Liver (tissue), 9 donors: ENCODE data around the gene PEX5. TPM values are rescaled to one million over a fixed set of nuclear protein-coding genes. Genes with fewer than 3 reads are reported as not detected.

ENCODE experiments used
- DNase-seq: peaks from one replicate; pipeline ENCODE4 v3.0.0-alpha.2; 2017; ENCODE audit warnings: low spot score
- H3K27ac ChIP-seq, 2 donors: one replicate each; pipeline ENCODE4 v1.7.0; 2013; ENCODE audit warnings: inconsistent platforms in 2 of 2, low read length in 2 of 2, control low read depth in 1 of 2, low read depth in 1 of 2, mild to moderate bottlenecking in 1 of 2
- H3K27me3 ChIP-seq, 4 donors: one replicate each; pipeline versions ENCODE4 v1.6.1 to v1.7.0; 2013; ENCODE audit warnings: low read length in 3 of 4, inconsistent platforms in 1 of 4, mild to moderate bottlenecking in 1 of 4, moderate library complexity in 1 of 4; ENCODE audit not compliant: control insufficient read depth in 4 of 4, insufficient read depth in 4 of 4
- H3K36me3 ChIP-seq, 4 donors: one replicate each; pipeline versions ENCODE4 v1.6.1 to v1.7.0; 2013; ENCODE audit warnings: low read length in 3 of 4, mild to moderate bottlenecking in 3 of 4, low read depth in 1 of 4, moderate library complexity in 1 of 4; ENCODE audit not compliant: control insufficient read depth in 4 of 4, insufficient read depth in 3 of 4
- H3K4me1 ChIP-seq, 4 donors: one replicate each; pipeline versions ENCODE4 v1.6.1 to v1.7.0; 2013; ENCODE audit warnings: low read length in 3 of 4, mild to moderate bottlenecking in 3 of 4, moderate library complexity in 1 of 4; ENCODE audit not compliant: control insufficient read depth in 4 of 4, insufficient read depth in 4 of 4
- H3K4me3 ChIP-seq, 3 donors: one replicate each; pipeline versions ENCODE4 v1.6.1 to v1.7.0; 2013; ENCODE audit warnings: low read length in 3 of 3, control low read depth in 1 of 3, low read depth in 1 of 3, mild to moderate bottlenecking in 1 of 3
- H3K9ac ChIP-seq, 2 donors: one replicate each; pipeline ENCODE4 v1.7.0; 2013; ENCODE audit warnings: low read length in 2 of 2, mild to moderate bottlenecking in 2 of 2, moderate library complexity in 2 of 2, control low read depth in 1 of 2, low read depth in 1 of 2
- H3K9me3 ChIP-seq, 4 donors: one replicate each; pipeline versions ENCODE4 v1.6.1 to v1.7.0; 2013; ENCODE audit warnings: low read length in 3 of 4; ENCODE audit not compliant: control insufficient read depth in 4 of 4
- GABPA ChIP-seq, 2 donors: IDR thresholded peaks in 1 of 2; conservative IDR thresholded peaks in 1 of 2; 2 replicates each; pipeline ENCODE4 v1.6.1; 2016; ENCODE audit warnings: antibody characterized with exemption in 2 of 2, mild to moderate bottlenecking in 1 of 2, moderate library complexity in 1 of 2
- HNF4A ChIP-seq, 2 donors: conservative IDR thresholded peaks; 2 replicates each; pipeline ENCODE4 v1.6.1; 2016; ENCODE audit warnings: antibody characterized with exemption in 2 of 2, mild to moderate bottlenecking in 2 of 2
- HNF4G ChIP-seq: IDR thresholded peaks from 2 replicates; pipeline ENCODE4 v1.6.1; 2016; ENCODE audit warnings: antibody characterized with exemption
- RAD21 ChIP-seq, 2 donors: IDR thresholded peaks; 2 replicates each; pipeline ENCODE4 v1.6.1; 2016; ENCODE audit warnings: antibody characterized with exemption in 2 of 2, mild to moderate bottlenecking in 2 of 2
- REST ChIP-seq: IDR thresholded peaks from 2 replicates; pipeline ENCODE4 v1.6.1; 2016; ENCODE audit warnings: antibody characterized with exemption, mild to moderate bottlenecking
- RXRA ChIP-seq, 2 donors: IDR thresholded peaks; 2 replicates each; pipeline ENCODE4 v1.6.1; 2017 to 2018; ENCODE audit warnings: antibody characterized with exemption in 2 of 2, mild to moderate bottlenecking in 1 of 2
- SP1 ChIP-seq: IDR thresholded peaks from 2 replicates; pipeline ENCODE4 v1.6.1; 2018; ENCODE audit warnings: antibody characterized with exemption, mild to moderate bottlenecking
- YY1 ChIP-seq: IDR thresholded peaks from 2 replicates; pipeline ENCODE4 v1.6.1; 2016; ENCODE audit warnings: antibody characterized with exemption, mild to moderate bottlenecking
- ZBTB33 ChIP-seq: IDR thresholded peaks from 2 replicates; pipeline ENCODE4 v1.6.1; 2016; ENCODE audit warnings: antibody characterized with exemption
- WGBS: extraction: QIAGEN DNeasy Blood & Tissue Kit; methylation state at CpG from one replicate; pipeline ENCODE4 v1.1.7; 2013; 5-methylcytosine and 5-hydroxymethylcytosine counted together
- polyA plus RNA-seq, 2 donors: library from polyadenylated mRNA; stranded (reverse) in 1 of 2; unstranded in 1 of 2; fragments of 200-250 nt in 1 of 2; fragments of >200 nt in 1 of 2; fragmentation: Nextera tagmentation in 1 of 2; extraction: Ambion mirVana in 1 of 2; gene quantifications; one replicate each; pipeline versions ENCODE4 v1.2.1 to v1.2.3, GENCODE V29; 2013 to 2015
- total RNA-seq, 2 donors: library from RNA; depleted of rRNA; stranded (reverse); fragments of >200 nt; gene quantifications; one replicate each; pipeline ENCODE4 v1.2.3, GENCODE V29; 2014
- donor health status: healthy.
- donor health status: healthy.
- donor health status: healthy.
- donor health status: healthy.
- donor health status: healthy.

Gene PEX5
- total and polyA plus RNA-seq, 4 donors: 5.7 to 37.9 (median 22.8) TPM

GRCh38 chr12:7206691-7207090 is 17.2 kb downstream of the PEX5 start:
- DNase-seq: no peak
- Histone ChIP-seq H3K4me3 (no peak overlapping the region), H3K9me3 (no peaks in the 10 kb centered on the region), H3K27ac (no peak overlapping the region), H3K4me1 (no peaks in the 10 kb centered on the region), H3K27me3 (no peaks in the 10 kb centered on the region), H3K9ac (no peak overlapping the region), H3K36me3 (peaks cover 1 to 78% (median 52%) of the 10 kb centered on the region in 4 donors)
- no peak for TF ChIP-seq RXRA (IDR thresholded peaks at IDR 0.05)
- TF ChIP-seq SP1: no peak
- no peak for TF ChIP-seq ZBTB33
- TF ChIP-seq RAD21 (IDR thresholded peaks at IDR 0.05): no peak
- TF ChIP-seq REST: no peak
- 97% methylated on average over 3 of the region's 3 CpGs for WGBS

GRCh38 chr12:7207866-7208625 is 18.6 kb downstream of the PEX5 start:
- peak; percentile 62 for DNase-seq
- no peak overlapping the region for H3K27ac ChIP-seq
- 75% methylated on average over 10 of the region's 10 CpGs for WGBS

GRCh38 chr12:7209958-7210357 is 20.5 kb downstream of the PEX5 start:
- H3K9me3 ChIP-seq: no peaks in the 10 kb centered on the region
- peaks cover 1 to 60% (median 37%) of the 10 kb centered on the region in 4 donors for H3K36me3 ChIP-seq
- WGBS: 99% methylated on average over 14 of the region's 14 CpGs
- no peak overlapping the region for H3K9ac ChIP-seq
- no peak overlapping the region for H3K4me3 ChIP-seq
- no peaks in the 10 kb centered on the region for H3K4me1 ChIP-seq
- no peak for DNase-seq
- TF ChIP-seq YY1 (no peak), GABPA (IDR thresholded peaks at IDR 0.05 in 1 of 2, conservative IDR thresholded peaks at IDR 0.05 in 1 of 2) (no peak)
- no peaks in the 10 kb centered on the region for H3K27me3 ChIP-seq
- H3K27ac ChIP-seq: no peak overlapping the region

More at GRCh38 chr12:7207866-7208625, 18.6 kb downstream of the PEX5 start:
- no peaks in the 10 kb centered on the region for H3K4me1 ChIP-seq
- TF ChIP-seq YY1 (peak; percentile 46), RXRA (IDR thresholded peaks at IDR 0.05) (peak in 1 of 2 donors; percentile 19), HNF4G (no peak), HNF4A (conservative IDR thresholded peaks at IDR 0.05) (peak in 1 of 2 donors; percentile 23)
- H3K9ac ChIP-seq: no peak overlapping the region
- no peaks in the 10 kb centered on the region for H3K27me3 ChIP-seq
- peaks cover 1 to 71% (median 47%) of the 10 kb centered on the region in 4 donors for H3K36me3 ChIP-seq
- H3K9me3 ChIP-seq: no peaks in the 10 kb centered on the region
- no peak overlapping the region for H3K4me3 ChIP-seq
